Astrocyte (in vitro differentiated cells and primary cell): ENCODE results near the gene FAM234B.
"Not testable (repeated sequence)": the region's sequence is repeated elsewhere in the genome, so short reads cannot be mapped to it uniquely, and the experiment has no call there.

Source experiments
- EZH2 ChIP-seq: IDR thresholded peaks from 2 replicates; pipeline ENCODE4 v1.6.1; 2012; ENCODE audit warnings: mild to moderate bottlenecking, low read length, inconsistent platforms; ENCODE audit not compliant: insufficient read depth
- TF ChIP-seq, protein P1 (sequence below): IDR thresholded peaks from 2 replicates; pipeline ENCODE4 v1.5.1; 2011; ENCODE audit warnings: low read depth, mild to moderate bottlenecking, inconsistent platforms, low read length, moderate library complexity; ENCODE audit not compliant: insufficient read depth

DNA sequence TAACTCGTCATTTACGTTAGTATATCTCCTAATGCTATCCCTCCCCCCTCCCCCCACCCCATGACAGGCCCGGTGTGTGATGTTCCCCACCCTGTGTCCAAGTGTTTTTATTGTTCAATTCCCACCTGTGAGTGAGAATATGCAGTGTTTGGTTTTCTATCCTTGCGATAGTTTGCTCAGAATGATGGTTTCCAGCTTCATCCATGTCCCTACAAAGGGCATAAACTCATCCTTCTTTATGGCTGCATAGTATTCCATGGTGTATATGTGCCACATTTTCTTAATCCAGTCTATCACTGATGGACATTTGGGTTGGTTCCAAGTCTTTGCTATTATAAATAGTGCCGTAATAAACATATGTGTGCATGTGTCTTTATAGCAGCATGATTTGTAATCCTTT lies 39.5 kb downstream of the FAM234B start:
- TF ChIP-seq, protein P1, sequence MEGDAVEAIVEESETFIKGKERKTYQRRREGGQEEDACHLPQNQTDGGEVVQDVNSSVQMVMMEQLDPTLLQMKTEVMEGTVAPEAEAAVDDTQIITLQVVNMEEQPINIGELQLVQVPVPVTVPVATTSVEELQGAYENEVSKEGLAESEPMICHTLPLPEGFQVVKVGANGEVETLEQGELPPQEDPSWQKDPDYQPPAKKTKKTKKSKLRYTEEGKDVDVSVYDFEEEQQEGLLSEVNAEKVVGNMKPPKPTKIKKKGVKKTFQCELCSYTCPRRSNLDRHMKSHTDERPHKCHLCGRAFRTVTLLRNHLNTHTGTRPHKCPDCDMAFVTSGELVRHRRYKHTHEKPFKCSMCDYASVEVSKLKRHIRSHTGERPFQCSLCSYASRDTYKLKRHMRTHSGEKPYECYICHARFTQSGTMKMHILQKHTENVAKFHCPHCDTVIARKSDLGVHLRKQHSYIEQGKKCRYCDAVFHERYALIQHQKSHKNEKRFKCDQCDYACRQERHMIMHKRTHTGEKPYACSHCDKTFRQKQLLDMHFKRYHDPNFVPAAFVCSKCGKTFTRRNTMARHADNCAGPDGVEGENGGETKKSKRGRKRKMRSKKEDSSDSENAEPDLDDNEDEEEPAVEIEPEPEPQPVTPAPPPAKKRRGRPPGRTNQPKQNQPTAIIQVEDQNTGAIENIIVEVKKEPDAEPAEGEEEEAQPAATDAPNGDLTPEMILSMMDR = not testable (repeated sequence)
- not testable (repeated sequence) for TF ChIP-seq EZH2
